Measurements from ENCODE around the gene LRPAP1.
"Not testable (repeated sequence)": the region's sequence is repeated elsewhere in the genome, so short reads cannot be mapped to it uniquely, and the experiment has no call there.

The LRPAP1 gene

GRCh38 chr4:3531879-3532750 is at the start of gene LRPAP1:
TSS of gene LRPAP1 (minus strand) at chr4:3532422. CDS start at chr4:3532412, 10 bp downstream.
- peak; percentile 72 for DNase-seq (ENCODE audit: low read depth)

GRCh38 chr4:3581334-3582090 is 49.3 kb upstream of the LRPAP1 start:
- DNase-seq (ENCODE audit: low read depth): not testable (repeated sequence)

- DNase-seq (ENCODE audit: low read depth): not testable (repeated sequence)
Observed at GRCh38 chr4:3580859-3581258, 48.6 kb upstream of the LRPAP1 start.

- DNase-seq (ENCODE audit: low read depth): not testable (repeated sequence)
Observed at GRCh38 chr4:3578527-3579144, 46.4 kb upstream of the LRPAP1 start.

GRCh38 chr4:3578052-3578451 is 45.8 kb upstream of the LRPAP1 start:
- not testable (repeated sequence) for DNase-seq (ENCODE audit: low read depth)

- not testable (repeated sequence) for DNase-seq (ENCODE audit: low read depth)
Observed at GRCh38 chr4:3577208-3577892, 45.1 kb upstream of the LRPAP1 start.

- not testable (repeated sequence) for DNase-seq (ENCODE audit: low read depth)
Observed at GRCh38 chr4:3576533-3577207, 44.4 kb upstream of the LRPAP1 start.

GRCh38 chr4:3575426-3576369 is 43.5 kb upstream of the LRPAP1 start:
- DNase-seq (ENCODE audit: low read depth): not testable (repeated sequence)

- DNase-seq (ENCODE audit: low read depth): not testable (repeated sequence)
Observed at GRCh38 chr4:3574865-3575264, 42.6 kb upstream of the LRPAP1 start.

- not testable (repeated sequence) for DNase-seq (ENCODE audit: low read depth)
Observed at GRCh38 chr4:3574346-3574745, 42.1 kb upstream of the LRPAP1 start.

GRCh38 chr4:3573131-3573530 is 40.9 kb upstream of the LRPAP1 start:
- DNase-seq (ENCODE audit: low read depth): no peak

- DNase-seq (ENCODE audit: low read depth): no peak
Observed at GRCh38 chr4:3572363-3572762, 40.1 kb upstream of the LRPAP1 start.

GRCh38 chr4:3571921-3572320 is 39.7 kb upstream of the LRPAP1 start:
- no peak for DNase-seq (ENCODE audit: low read depth)

GRCh38 chr4:3570923-3571322 is 38.7 kb upstream of the LRPAP1 start:
- not testable (repeated sequence) for DNase-seq (ENCODE audit: low read depth)

- DNase-seq (ENCODE audit: low read depth): not testable (repeated sequence)
Observed at GRCh38 chr4:3569611-3570010, 37.4 kb upstream of the LRPAP1 start.

- DNase-seq (ENCODE audit: low read depth): not testable (repeated sequence)
Observed at GRCh38 chr4:3566701-3567100, 34.5 kb upstream of the LRPAP1 start.

GRCh38 chr4:3566301-3566700 is 34.1 kb upstream of the LRPAP1 start:
- DNase-seq (ENCODE audit: low read depth): not testable (repeated sequence)

GRCh38 chr4:3564948-3565347 is 32.7 kb upstream of the LRPAP1 start:
- DNase-seq (ENCODE audit: low read depth): not testable (repeated sequence)

GRCh38 chr4:3563403-3563802 is 31.2 kb upstream of the LRPAP1 start:
- no peak for DNase-seq (ENCODE audit: low read depth)

- not testable (repeated sequence) for DNase-seq (ENCODE audit: low read depth)
Observed at GRCh38 chr4:3562127-3562526, 29.9 kb upstream of the LRPAP1 start.
